Fibroblast of skin of left quadriceps (primary cell): ENCODE results near the gene CCL27.

Experiments used
- DNase-seq, 2 experiments: peaks; one replicate each; pipeline ENCODE4 v3.0.0-alpha.2; 2013; ENCODE audit warnings: low read depth in 2 of 2

The CCL27 gene

GRCh38 chr9:34627716-34628655 lies 34.5 kb downstream of the CCL27 start:
- DNase-seq: no peak

- no peak for DNase-seq
Measured at GRCh38 chr9:34625186-34625486, 37.3 kb downstream of the CCL27 start.

DNA sequence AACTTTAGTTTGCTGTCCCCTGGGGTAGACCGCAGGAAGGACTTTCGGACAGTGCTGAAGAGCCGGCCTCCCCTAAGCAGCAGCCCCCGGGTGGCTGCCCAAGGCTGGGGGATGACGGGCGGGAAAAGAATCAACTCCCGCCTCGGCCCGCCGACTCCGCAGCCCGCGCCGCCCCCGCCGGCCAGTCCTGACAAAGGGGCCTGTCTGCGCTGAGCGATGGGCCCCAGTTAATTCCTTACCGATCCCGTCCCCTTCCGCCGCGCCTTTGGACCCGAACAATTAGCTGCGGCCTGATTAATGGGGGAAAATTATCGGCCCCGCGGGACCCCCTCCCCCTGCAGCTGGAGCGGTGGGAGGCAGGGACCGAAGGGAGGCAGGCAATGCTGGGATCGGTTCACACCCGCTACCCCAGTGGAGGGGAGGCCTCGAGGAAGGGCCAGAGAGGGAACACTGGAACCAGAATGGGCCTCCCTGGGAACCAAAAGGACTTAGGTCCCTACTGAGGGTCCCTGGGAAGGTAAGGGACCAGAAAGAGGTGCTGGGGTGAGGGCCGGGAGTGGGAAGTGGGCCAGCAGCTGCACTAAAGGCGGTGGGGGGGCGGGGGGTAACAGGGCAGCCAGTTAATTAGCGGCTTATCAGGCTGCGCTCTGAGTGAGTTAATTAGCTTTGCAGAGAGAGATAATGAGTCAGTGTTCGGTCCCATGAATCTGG lies 37.8 kb downstream of the CCL27 start:
- no peak for DNase-seq

GRCh38 chr9:34623374-34624235 lies 38.9 kb downstream of the CCL27 start:
- no peak for DNase-seq

GRCh38 chr9:34620061-34620994 lies 42.1 kb downstream of the CCL27 start, which contains the start of gene DCTN3:
Gene DCTN3 (minus strand): TSS chr9:34620495. CDS start chr9:34620464, 31 bp downstream.
- DNase-seq: peak; percentile 83 to 84

- no peak for DNase-seq
Measured at GRCh38 chr9:34615132-34615531, 47.3 kb downstream of the CCL27 start.

DNA sequence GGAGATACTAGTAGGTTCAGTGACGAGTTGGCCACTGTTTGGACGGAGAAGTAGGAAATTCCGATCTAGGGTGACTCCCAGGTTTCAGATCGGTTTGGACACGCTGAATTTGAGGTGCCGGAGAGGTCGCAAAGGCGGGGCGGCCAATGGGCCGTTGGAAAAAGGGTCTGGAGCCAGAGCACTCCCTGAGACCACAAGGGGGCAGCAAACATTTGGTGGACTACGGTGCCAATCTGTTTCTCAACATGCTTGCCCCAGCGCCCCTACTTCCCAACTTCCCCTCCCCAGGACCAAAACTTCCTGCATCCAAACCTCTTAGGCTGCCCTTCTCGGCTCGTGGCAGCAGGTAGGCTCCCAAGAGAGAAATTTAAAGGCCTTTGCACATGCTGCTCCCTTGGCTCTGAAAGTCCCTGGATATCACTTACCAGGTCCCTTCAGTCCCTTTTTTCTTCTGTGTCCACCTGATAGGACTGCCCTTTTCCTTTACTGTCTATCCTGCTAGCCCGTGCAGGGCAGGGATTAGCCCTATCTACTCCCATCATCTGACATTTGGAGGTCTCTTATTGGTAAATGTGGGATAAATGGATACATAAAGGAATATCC lies 49.6 kb downstream of the CCL27 start:
- peak; percentile 29 to 37 for DNase-seq
